ENCODE measurements around the gene AFF3.

DNA sequence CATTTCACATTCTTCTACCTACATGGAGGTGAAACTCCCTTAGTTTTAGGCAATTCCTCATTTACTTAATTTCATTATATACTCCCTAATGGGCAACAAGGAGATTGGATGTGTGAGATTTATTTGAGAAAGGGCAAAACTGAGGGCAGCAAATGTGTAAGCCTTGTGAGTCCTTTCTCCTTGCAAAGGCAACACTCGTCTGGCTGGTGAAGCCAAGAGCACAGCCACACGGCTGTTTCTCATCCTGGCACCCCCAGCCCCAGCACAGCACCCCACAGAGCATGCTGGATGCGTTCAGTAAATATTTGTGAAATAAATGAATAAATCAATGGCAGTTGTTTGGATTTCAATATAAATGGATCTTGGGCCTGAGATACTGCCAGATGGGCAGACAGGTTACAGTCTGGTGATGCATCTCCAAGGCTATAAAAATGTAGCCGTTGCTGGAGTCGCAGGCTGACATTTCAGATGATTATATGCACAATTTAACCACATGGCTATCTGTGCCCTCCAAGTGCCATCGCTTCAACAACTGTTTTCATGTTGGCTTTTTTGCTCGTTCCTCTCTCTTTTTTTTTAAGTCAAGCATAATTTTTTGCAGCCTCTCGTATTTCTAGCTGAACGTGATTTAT lies 498.5 kb downstream of the AFF3 start:
- TF ChIP-seq, protein P1, sequence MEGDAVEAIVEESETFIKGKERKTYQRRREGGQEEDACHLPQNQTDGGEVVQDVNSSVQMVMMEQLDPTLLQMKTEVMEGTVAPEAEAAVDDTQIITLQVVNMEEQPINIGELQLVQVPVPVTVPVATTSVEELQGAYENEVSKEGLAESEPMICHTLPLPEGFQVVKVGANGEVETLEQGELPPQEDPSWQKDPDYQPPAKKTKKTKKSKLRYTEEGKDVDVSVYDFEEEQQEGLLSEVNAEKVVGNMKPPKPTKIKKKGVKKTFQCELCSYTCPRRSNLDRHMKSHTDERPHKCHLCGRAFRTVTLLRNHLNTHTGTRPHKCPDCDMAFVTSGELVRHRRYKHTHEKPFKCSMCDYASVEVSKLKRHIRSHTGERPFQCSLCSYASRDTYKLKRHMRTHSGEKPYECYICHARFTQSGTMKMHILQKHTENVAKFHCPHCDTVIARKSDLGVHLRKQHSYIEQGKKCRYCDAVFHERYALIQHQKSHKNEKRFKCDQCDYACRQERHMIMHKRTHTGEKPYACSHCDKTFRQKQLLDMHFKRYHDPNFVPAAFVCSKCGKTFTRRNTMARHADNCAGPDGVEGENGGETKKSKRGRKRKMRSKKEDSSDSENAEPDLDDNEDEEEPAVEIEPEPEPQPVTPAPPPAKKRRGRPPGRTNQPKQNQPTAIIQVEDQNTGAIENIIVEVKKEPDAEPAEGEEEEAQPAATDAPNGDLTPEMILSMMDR (conservative IDR thresholded peaks at IDR 0.05 in 1 of 2, IDR thresholded peaks at IDR 0.05 in 1 of 2; ENCODE audit: extremely low read depth in 1 of 2, insufficient read depth in 1 of 2, low read depth in 1 of 2, low read length in 2 of 2), result no peak
- TF ChIP-seq EZH2 (IDR thresholded peaks at IDR 0.05; ENCODE audit: borderline replicate concordance, low read length), result no peak

All from mammary epithelial cell (primary cell).